HCT116 (cell line): ENCODE measurements around the gene SPTB. TPM values are rescaled to one million over a fixed set of nuclear protein-coding genes. Genes with fewer than 3 reads are reported as not detected.

Experiments
- ATAC-seq: fragments of 200-7000 bp; cut with Tn5 transposase; 2 replicates; pipeline ENCODE4 v1.9.1; 2020; ENCODE audit warnings: mild to moderate bottlenecking, moderate library complexity
- BruUV-seq: library from RNA; stranded (reverse); fragments of 400-500 nt; replicated peaks from 2 replicates; lab custom pipeline; 2021; lab: Mats Ljungman, UMichigan
- CTCF ChIA-PET: fragments of 300-600 bp; sonication (Branson Sonifier 250); formaldehyde crosslinking; loops from one replicate; lab custom pipeline; 2021; ENCODE audit warnings: antibody characterized with exemption; lab: Charles Lee
- POLR2A ChIA-PET: fragments of 300-600, 350-600 bp; sonication (Branson Sonifier 250); formaldehyde crosslinking; loops from one replicate; lab custom pipeline; 2021; ENCODE audit warnings: antibody characterized with exemption; lab: Charles Lee
- RAD21 ChIA-PET, 2 experiments: fragments of 300-600 bp; sonication (Branson Sonifier 250); formaldehyde crosslinking; loops; one replicate each; lab custom pipeline; 2023; ENCODE audit warnings: low total read pairs in 2 of 2; ENCODE audit not compliant: uncharacterized antibody in 2 of 2, unreplicated experiment in 2 of 2, low non-redundant PET in 1 of 2; lab: Charles Lee
- DNase-seq: peaks from one replicate; pipeline ENCODE4 v3.0.0-alpha.2; 2010; ENCODE audit warnings: low read depth, low spot score
- H2AFZ ChIP-seq: fragments of 200-600 bp; shearing (Covaris generic), sonication (generic); 2 replicates; pipeline ENCODE4 v1.6.1; 2017; ENCODE audit warnings: low read depth, mixed run types, mixed read lengths, antibody characterized with exemption, low read length; ENCODE audit not compliant: poor library complexity, severe bottlenecking
- H3K27ac ChIP-seq: 2 replicates; pipeline ENCODE4 v1.5.1; 2012; ENCODE audit warnings: low read depth, low read length
- H3K27me3 ChIP-seq: fragments of 200-600 bp; sonication (generic); 2 replicates; pipeline ENCODE4 v1.6.1; 2016; ENCODE audit warnings: mixed run types, low read length, mixed read lengths; ENCODE audit not compliant: insufficient read depth
- H3K36me3 ChIP-seq, 2 experiments: fragments of 200-500 bp in 1 of 2; fragments of 200-600 bp in 1 of 2; sonication (Bioruptor generic) in 1 of 2; sonication (generic) in 1 of 2; 2 replicates each; pipeline versions ENCODE4 v1.5.1 to v1.6.1; 2014 to 2016; ENCODE audit warnings: low read length in 2 of 2, inconsistent platforms in 1 of 2, mixed read lengths in 1 of 2, mixed run types in 1 of 2; ENCODE audit not compliant: insufficient read depth in 2 of 2, control insufficient read depth in 1 of 2
- H3K4me1 ChIP-seq, 2 experiments: fragments of 200-600 bp in 1 of 2; sonication (generic) in 1 of 2; 2 replicates each; pipeline versions ENCODE4 v1.5.1 to v1.6.1; 2012 to 2017; ENCODE audit warnings: low read length in 2 of 2, inconsistent platforms in 1 of 2, mild to moderate bottlenecking in 1 of 2, mixed read lengths in 1 of 2, mixed run types in 1 of 2, moderate library complexity in 1 of 2; ENCODE audit not compliant: insufficient read depth in 2 of 2, control insufficient read depth in 1 of 2
- H3K4me2 ChIP-seq: fragments of 200-600 bp; sonication (generic); 2 replicates; pipeline ENCODE4 v1.6.1; 2017; ENCODE audit warnings: mixed run types, low read length, mixed read lengths
- H3K4me3 ChIP-seq, 2 experiments: fragments of 200-600 bp in 1 of 2; sonication (generic) in 1 of 2; replicated peaks in 1 of 2; 2 replicates each; pipeline ENCODE4 v1.5.1; 2011 to 2016; ENCODE audit warnings: low read length in 2 of 2, control low read depth in 1 of 2, low read depth in 1 of 2, mild to moderate bottlenecking in 1 of 2, mixed read lengths in 1 of 2, mixed run types in 1 of 2
- H3K79me2 ChIP-seq: fragments of 200-600 bp; sonication (generic); 2 replicates; pipeline ENCODE4 v1.6.1; 2017; ENCODE audit warnings: mild to moderate bottlenecking, mixed run types, low read length, moderate library complexity, mixed read lengths; ENCODE audit not compliant: insufficient read depth
- H3K9ac ChIP-seq: fragments of 200-600 bp; sonication (generic); 2 replicates; pipeline ENCODE4 v1.6.1; 2016; ENCODE audit warnings: low read length, mixed read lengths
- H3K9me2 ChIP-seq: fragments of 200-600 bp; sonication (generic), shearing (Covaris generic); 2 replicates; pipeline ENCODE4 v1.6.1; 2017; ENCODE audit warnings: mixed run types, mild to moderate bottlenecking, moderate library complexity; ENCODE audit not compliant: insufficient read depth
- H3K9me3 ChIP-seq, 2 experiments: fragments of 200-500 bp in 1 of 2; fragments of 200-600 bp in 1 of 2; sonication (Bioruptor generic) in 1 of 2; sonication (generic) in 1 of 2; 2 replicates each; pipeline ENCODE4 v1.6.1; 2014 to 2017; ENCODE audit warnings: low read length in 2 of 2, mixed read lengths in 2 of 2, inconsistent platforms in 1 of 2, low read depth in 1 of 2, mild to moderate bottlenecking in 1 of 2, mixed run types in 1 of 2, moderate library complexity in 1 of 2; ENCODE audit not compliant: control insufficient read depth in 1 of 2, insufficient read depth in 1 of 2
- H4K20me1 ChIP-seq: fragments of 200-600 bp; sonication (generic), shearing (Covaris generic); 2 replicates; pipeline ENCODE4 v1.6.1; 2017; ENCODE audit warnings: mixed run types, mild to moderate bottlenecking, moderate library complexity; ENCODE audit not compliant: insufficient read depth
- CBX3 ChIP-seq: IDR thresholded peaks from 2 replicates; pipeline ENCODE4 v1.6.1; 2012; ENCODE audit warnings: low read depth
- EGR1 ChIP-seq: IDR thresholded peaks from 2 replicates; pipeline ENCODE4 v1.6.1; 2012; ENCODE audit warnings: low read depth
- POLR2A ChIP-seq: IDR thresholded peaks from 2 replicates; pipeline ENCODE4 v1.7.0; 2011; ENCODE audit warnings: borderline replicate concordance; ENCODE audit not compliant: insufficient read depth, insufficient read length; ENCODE audit errors: extremely low read depth
- RAD21 ChIP-seq: IDR thresholded peaks from 2 replicates; pipeline ENCODE4 v1.6.1; 2012; ENCODE audit warnings: low read depth, mild to moderate bottlenecking
- ZNF274 ChIP-seq: fragments of 200-500 bp; sonication (Bioruptor generic); IDR thresholded peaks from 2 replicates; pipeline ENCODE4 v1.6.1; 2014; ENCODE audit warnings: mild to moderate bottlenecking, low read depth, low read length, inconsistent platforms
- intact Hi-C: fragments of 100-400 bp; cut with micrococcal nuclease; formaldehyde crosslinking; loops from 2 replicates; pipeline ENCODE4 v1.10.0; 2022
- total RNA-seq: library from RNA; stranded (reverse); gene quantifications from one replicate; pipeline ENCODE4 v1.2.1, GENCODE V29; 2021; ENCODE audit not compliant: unreplicated experiment
- TF ChIP-seq, protein P1 (sequence below), 3 experiments: fragments of 200-600 bp in 1 of 3; sonication (generic) in 1 of 3; IDR thresholded peaks in 2 of 3; conservative IDR thresholded peaks in 1 of 3; 2 replicates each; pipeline ENCODE4 v1.5.1; 2012 to 2017; ENCODE audit warnings: low read depth in 2 of 3, low read length in 2 of 3, antibody characterized with exemption in 1 of 3, borderline replicate concordance in 1 of 3, control low read depth in 1 of 3, mild to moderate bottlenecking in 1 of 3, mixed read lengths in 1 of 3, mixed run types in 1 of 3, moderate library complexity in 1 of 3; ENCODE audit not compliant: insufficient read depth in 1 of 3
- TF ChIP-seq, protein P2 (sequence below): IDR thresholded peaks from 2 replicates; pipeline ENCODE4 v1.6.1; 2011; ENCODE audit warnings: mild to moderate bottlenecking, low read length, moderate library complexity; ENCODE audit not compliant: insufficient replicate concordance; ENCODE audit errors: extremely low read depth
- TF ChIP-seq, protein P3 (sequence below): IDR thresholded peaks from 2 replicates; pipeline ENCODE4 v1.6.1; 2012; ENCODE audit warnings: low read depth

SPTB gene
- total RNA-seq, 1 experiment from 2014 or later: 4.2 TPM

DNA sequence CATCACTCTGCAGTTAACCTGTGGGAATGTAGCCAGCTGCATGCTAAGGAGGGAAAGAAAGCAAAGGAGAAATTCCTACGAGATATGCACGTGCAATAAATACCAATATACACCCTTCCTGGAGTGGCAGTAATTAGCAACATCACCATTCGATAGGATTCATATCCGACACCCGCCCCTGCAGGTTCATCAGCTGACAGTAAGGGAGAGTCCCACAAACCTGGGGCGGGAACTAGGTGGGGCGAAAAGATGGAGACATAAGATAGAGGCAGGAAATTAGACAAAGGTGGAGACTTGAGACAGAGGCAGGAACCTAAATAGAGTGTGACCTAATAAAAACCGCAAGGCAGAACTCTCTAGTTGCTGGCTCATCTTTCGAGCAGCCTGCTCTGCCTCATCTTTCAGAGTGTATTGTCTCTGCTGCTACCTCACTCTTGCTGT lies 123.9 kb downstream of the SPTB start:
- Histone ChIP-seq H3K9me3 (no peaks in the 10 kb centered on the region), H3K9ac (no peak overlapping the region), H4K20me1 (no peaks in the 10 kb centered on the region), H3K79me2 (no peaks in the 10 kb centered on the region), H3K27ac (no peak overlapping the region), H3K4me1 (peaks cover 22 to 28% of the 10 kb centered on the region in 2 experiments), H3K4me2 (no peak overlapping the region), H3K36me3 (no peaks in the 10 kb centered on the region; a peak in 1 of 4 replicates), H3K9me2 (no peaks in the 10 kb centered on the region), H2AFZ (no peak overlapping the region), H3K27me3 (no peaks in the 10 kb centered on the region), H3K4me3 (no peak overlapping the region)
- intact Hi-C loops: no loop called here
- no TSS peak for BruUV-seq
- ChIA-PET POLR2A (no interaction called here), CTCF (no interaction called here), RAD21 (no interaction called here)
- TF ChIP-seq POLR2A: no peak
- no peak for TF ChIP-seq ZNF274
- no peak for TF ChIP-seq EGR1
- TF ChIP-seq, protein P1, sequence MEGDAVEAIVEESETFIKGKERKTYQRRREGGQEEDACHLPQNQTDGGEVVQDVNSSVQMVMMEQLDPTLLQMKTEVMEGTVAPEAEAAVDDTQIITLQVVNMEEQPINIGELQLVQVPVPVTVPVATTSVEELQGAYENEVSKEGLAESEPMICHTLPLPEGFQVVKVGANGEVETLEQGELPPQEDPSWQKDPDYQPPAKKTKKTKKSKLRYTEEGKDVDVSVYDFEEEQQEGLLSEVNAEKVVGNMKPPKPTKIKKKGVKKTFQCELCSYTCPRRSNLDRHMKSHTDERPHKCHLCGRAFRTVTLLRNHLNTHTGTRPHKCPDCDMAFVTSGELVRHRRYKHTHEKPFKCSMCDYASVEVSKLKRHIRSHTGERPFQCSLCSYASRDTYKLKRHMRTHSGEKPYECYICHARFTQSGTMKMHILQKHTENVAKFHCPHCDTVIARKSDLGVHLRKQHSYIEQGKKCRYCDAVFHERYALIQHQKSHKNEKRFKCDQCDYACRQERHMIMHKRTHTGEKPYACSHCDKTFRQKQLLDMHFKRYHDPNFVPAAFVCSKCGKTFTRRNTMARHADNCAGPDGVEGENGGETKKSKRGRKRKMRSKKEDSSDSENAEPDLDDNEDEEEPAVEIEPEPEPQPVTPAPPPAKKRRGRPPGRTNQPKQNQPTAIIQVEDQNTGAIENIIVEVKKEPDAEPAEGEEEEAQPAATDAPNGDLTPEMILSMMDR (IDR thresholded peaks at IDR 0.05 in 2 of 3, conservative IDR thresholded peaks at IDR 0.05 in 1 of 3; ENCODE audit: borderline replicate concordance in 1 of 3, insufficient read depth in 1 of 3, low read depth in 2 of 3, low read length in 2 of 3): no peak
- TF ChIP-seq, protein P2, sequence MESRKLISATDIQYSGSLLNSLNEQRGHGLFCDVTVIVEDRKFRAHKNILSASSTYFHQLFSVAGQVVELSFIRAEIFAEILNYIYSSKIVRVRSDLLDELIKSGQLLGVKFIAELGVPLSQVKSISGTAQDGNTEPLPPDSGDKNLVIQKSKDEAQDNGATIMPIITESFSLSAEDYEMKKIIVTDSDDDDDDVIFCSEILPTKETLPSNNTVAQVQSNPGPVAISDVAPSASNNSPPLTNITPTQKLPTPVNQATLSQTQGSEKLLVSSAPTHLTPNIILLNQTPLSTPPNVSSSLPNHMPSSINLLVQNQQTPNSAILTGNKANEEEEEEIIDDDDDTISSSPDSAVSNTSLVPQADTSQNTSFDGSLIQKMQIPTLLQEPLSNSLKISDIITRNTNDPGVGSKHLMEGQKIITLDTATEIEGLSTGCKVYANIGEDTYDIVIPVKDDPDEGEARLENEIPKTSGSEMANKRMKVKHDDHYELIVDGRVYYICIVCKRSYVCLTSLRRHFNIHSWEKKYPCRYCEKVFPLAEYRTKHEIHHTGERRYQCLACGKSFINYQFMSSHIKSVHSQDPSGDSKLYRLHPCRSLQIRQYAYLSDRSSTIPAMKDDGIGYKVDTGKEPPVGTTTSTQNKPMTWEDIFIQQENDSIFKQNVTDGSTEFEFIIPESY: no peak
- TF ChIP-seq, protein P3, sequence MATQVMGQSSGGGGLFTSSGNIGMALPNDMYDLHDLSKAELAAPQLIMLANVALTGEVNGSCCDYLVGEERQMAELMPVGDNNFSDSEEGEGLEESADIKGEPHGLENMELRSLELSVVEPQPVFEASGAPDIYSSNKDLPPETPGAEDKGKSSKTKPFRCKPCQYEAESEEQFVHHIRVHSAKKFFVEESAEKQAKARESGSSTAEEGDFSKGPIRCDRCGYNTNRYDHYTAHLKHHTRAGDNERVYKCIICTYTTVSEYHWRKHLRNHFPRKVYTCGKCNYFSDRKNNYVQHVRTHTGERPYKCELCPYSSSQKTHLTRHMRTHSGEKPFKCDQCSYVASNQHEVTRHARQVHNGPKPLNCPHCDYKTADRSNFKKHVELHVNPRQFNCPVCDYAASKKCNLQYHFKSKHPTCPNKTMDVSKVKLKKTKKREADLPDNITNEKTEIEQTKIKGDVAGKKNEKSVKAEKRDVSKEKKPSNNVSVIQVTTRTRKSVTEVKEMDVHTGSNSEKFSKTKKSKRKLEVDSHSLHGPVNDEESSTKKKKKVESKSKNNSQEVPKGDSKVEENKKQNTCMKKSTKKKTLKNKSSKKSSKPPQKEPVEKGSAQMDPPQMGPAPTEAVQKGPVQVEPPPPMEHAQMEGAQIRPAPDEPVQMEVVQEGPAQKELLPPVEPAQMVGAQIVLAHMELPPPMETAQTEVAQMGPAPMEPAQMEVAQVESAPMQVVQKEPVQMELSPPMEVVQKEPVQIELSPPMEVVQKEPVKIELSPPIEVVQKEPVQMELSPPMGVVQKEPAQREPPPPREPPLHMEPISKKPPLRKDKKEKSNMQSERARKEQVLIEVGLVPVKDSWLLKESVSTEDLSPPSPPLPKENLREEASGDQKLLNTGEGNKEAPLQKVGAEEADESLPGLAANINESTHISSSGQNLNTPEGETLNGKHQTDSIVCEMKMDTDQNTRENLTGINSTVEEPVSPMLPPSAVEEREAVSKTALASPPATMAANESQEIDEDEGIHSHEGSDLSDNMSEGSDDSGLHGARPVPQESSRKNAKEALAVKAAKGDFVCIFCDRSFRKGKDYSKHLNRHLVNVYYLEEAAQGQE: no peak
- TF ChIP-seq RAD21: no peak
- TF ChIP-seq CBX3: no peak
- ATAC-seq: no peak
- DNase-seq: no peak
